IMR-90 (cell line): ENCODE results near the gene CITED4. TPM values are rescaled to one million over a fixed set of nuclear protein-coding genes. Genes with fewer than 3 reads are reported as not detected.

ENCODE experiments used
- ATAC-seq: fragments of 200-7000 bp; cut with Tn5 transposase; 2 replicates; pipeline ENCODE4 v1.9.1; 2020; ENCODE audit warnings: low read depth, mild to moderate bottlenecking, moderate library complexity
- BruUV-seq: library from RNA; stranded (reverse); fragments of 400-500 nt; replicated peaks from 2 replicates; lab custom pipeline; 2021; lab: Mats Ljungman, UMichigan
- CTCF ChIA-PET: fragments of 300-600 bp; formaldehyde crosslinking; extraction: SDS; loops from one replicate; lab custom pipeline; 2021; ENCODE audit warnings: antibody characterized with exemption; lab: Yijun Ruan, JAX
- POLR2A ChIA-PET: fragments of 300-600 bp; sonication (Branson Sonifier 250); formaldehyde crosslinking; loops from one replicate; lab custom pipeline; 2022; ENCODE audit warnings: antibody characterized with exemption; ENCODE audit not compliant: unreplicated experiment; lab: Charles Lee
- DNase-seq: peaks from one replicate; pipeline ENCODE4 v3.0.0; 2013
- H2AFZ ChIP-seq: replicated peaks from 2 replicates; pipeline ENCODE3; 2013; ENCODE audit warnings: low read length, mild to moderate bottlenecking; ENCODE audit not compliant: poor library complexity
- H2AK5ac ChIP-seq: 2 replicates; pipeline ENCODE4 v1.6.1; 2013; ENCODE audit warnings: low read depth, low read length, inconsistent platforms
- H2AK9ac ChIP-seq: replicated peaks from 2 replicates; pipeline ENCODE3; 2013; ENCODE audit warnings: mild to moderate bottlenecking, low read depth, low read length, moderate library complexity; ENCODE audit not compliant: poor library complexity
- H2BK120ac ChIP-seq: 2 replicates; pipeline ENCODE4 v1.6.1; 2013; ENCODE audit warnings: low read depth, low read length, inconsistent platforms
- H2BK15ac ChIP-seq: 3 replicates; pipeline ENCODE4 v1.6.1; 2013; ENCODE audit warnings: low read depth, low read length, inconsistent platforms
- H2BK20ac ChIP-seq: 2 replicates; pipeline ENCODE4 v1.6.1; 2013; ENCODE audit warnings: low read depth, mild to moderate bottlenecking, inconsistent platforms, low read length, moderate library complexity
- H2BK5ac ChIP-seq: 2 replicates; pipeline ENCODE4 v1.6.1; 2013; ENCODE audit warnings: mild to moderate bottlenecking, low read depth, low read length, inconsistent platforms; ENCODE audit not compliant: poor library complexity, severe bottlenecking
- H3K14ac ChIP-seq: replicated peaks from 2 replicates; pipeline ENCODE4 v1.6.1; 2013; ENCODE audit warnings: low read depth, low read length, inconsistent platforms
- H3K18ac ChIP-seq: 2 replicates; pipeline ENCODE4 v1.6.1; 2013; ENCODE audit warnings: low read depth, low read length, control low read depth
- H3K23ac ChIP-seq: 2 replicates; pipeline ENCODE4 v1.6.1; 2013; ENCODE audit warnings: low read depth, low read length, inconsistent platforms
- H3K27ac ChIP-seq: 2 replicates; pipeline ENCODE4 v1.5.1; 2013; ENCODE audit warnings: mild to moderate bottlenecking, control low read depth, low read length; ENCODE audit not compliant: insufficient read depth
- H3K27me3 ChIP-seq: 2 replicates; pipeline ENCODE4 v1.6.1; 2013; ENCODE audit warnings: low read length; ENCODE audit not compliant: control insufficient read depth, insufficient read depth
- H3K36me3 ChIP-seq: 2 replicates; pipeline ENCODE4 v1.6.1; 2013; ENCODE audit warnings: low read length, mixed read lengths; ENCODE audit not compliant: control insufficient read depth, insufficient read depth
- H3K4ac ChIP-seq: 2 replicates; pipeline ENCODE4 v1.6.1; 2013; ENCODE audit warnings: low read depth, low read length, inconsistent platforms
- H3K4me1 ChIP-seq: 2 replicates; pipeline ENCODE4 v1.6.1; 2013; ENCODE audit warnings: low read length, mixed read lengths; ENCODE audit not compliant: control insufficient read depth, insufficient read depth
- H3K4me2 ChIP-seq: 2 replicates; pipeline ENCODE4 v1.6.1; 2013; ENCODE audit warnings: low read depth, mild to moderate bottlenecking, control low read depth, low read length, moderate library complexity
- H3K4me3 ChIP-seq: 2 replicates; pipeline ENCODE4 v1.5.1; 2013; ENCODE audit warnings: low read depth, mild to moderate bottlenecking, control low read depth, low read length, moderate library complexity; ENCODE audit not compliant: insufficient read depth
- H3K56ac ChIP-seq: 2 replicates; pipeline ENCODE4 v1.6.1; 2013; ENCODE audit warnings: low read length, inconsistent platforms; ENCODE audit not compliant: insufficient read depth; ENCODE audit errors: extremely low read depth
- H3K79me1 ChIP-seq, 2 experiments: 2 replicates each; pipeline ENCODE4 v1.6.1; 2013; ENCODE audit warnings: low read length in 2 of 2, inconsistent platforms in 1 of 2, low read depth in 1 of 2
- H3K9ac ChIP-seq: 2 replicates; pipeline ENCODE4 v1.6.1; 2013; ENCODE audit warnings: low read depth, low read length, control low read depth
- H3K9me1 ChIP-seq: 2 replicates; pipeline ENCODE4 v1.6.1; 2013; ENCODE audit warnings: low read length, inconsistent platforms; ENCODE audit not compliant: insufficient read depth
- H3K9me3 ChIP-seq: 2 replicates; pipeline ENCODE4 v1.6.1; 2013; ENCODE audit warnings: low read length; ENCODE audit not compliant: control insufficient read depth, insufficient read depth
- H4K20me1 ChIP-seq: 2 replicates; pipeline ENCODE4 v1.6.1; 2013; ENCODE audit warnings: low read length, inconsistent platforms; ENCODE audit not compliant: insufficient read depth
- H4K5ac ChIP-seq: 2 replicates; pipeline ENCODE4 v1.6.1; 2013; ENCODE audit warnings: mild to moderate bottlenecking, low read depth, low read length, control low read depth
- H4K8ac ChIP-seq, 2 experiments: 2 replicates each; pipeline ENCODE4 v1.6.1; 2013; ENCODE audit warnings: low read depth in 2 of 2, low read length in 2 of 2, control low read depth in 1 of 2, inconsistent platforms in 1 of 2
- H4K91ac ChIP-seq: 2 replicates; pipeline ENCODE4 v1.6.1; 2013; ENCODE audit warnings: low read depth, low read length, inconsistent platforms; ENCODE audit not compliant: insufficient read depth
- CHD1 ChIP-seq: IDR thresholded peaks from 2 replicates; pipeline ENCODE4 v1.6.1; 2012; ENCODE audit warnings: low read depth, low read length, improper control_type of control experiment
- MAFK ChIP-seq: IDR thresholded peaks from 2 replicates; pipeline ENCODE4 v1.6.1; 2012; ENCODE audit warnings: low read depth, low read length, improper control_type of control experiment
- MAZ ChIP-seq: IDR thresholded peaks from 2 replicates; pipeline ENCODE4 v1.6.1; 2012; ENCODE audit warnings: low read depth, mild to moderate bottlenecking, low read length, improper control_type of control experiment, moderate library complexity, borderline replicate concordance
- NFE2L2 ChIP-seq: fragments of 150-350 bp; IDR thresholded peaks from 2 replicates; pipeline ENCODE4 v1.6.1; 2016; ENCODE audit warnings: low read depth, mild to moderate bottlenecking, low read length
- POLR2A ChIP-seq: IDR thresholded peaks from 2 replicates; pipeline ENCODE4 v1.6.1; 2012; ENCODE audit warnings: mild to moderate bottlenecking, low read depth, low read length
- RCOR1 ChIP-seq: IDR thresholded peaks from 2 replicates; pipeline ENCODE4 v1.6.1; 2012; ENCODE audit warnings: mild to moderate bottlenecking, low read length, improper control_type of control experiment; ENCODE audit not compliant: insufficient replicate concordance
- WGBS, 2 experiments: methylation state at CpG; one replicate each; pipeline versions ENCODE4 v1.1.5 to v1.1.7; 2013; ENCODE audit warnings: missing lambda C conversion rate in 2 of 2; ENCODE audit not compliant: insufficient read length in 1 of 2; ENCODE audit errors: extremely low coverage in 2 of 2; 5-methylcytosine and 5-hydroxymethylcytosine counted together
- dilution Hi-C: fragments of 300-500 bp; cut with HindIII; formaldehyde crosslinking; loops from one replicate; pipeline ENCODE4 v1.14.3; 2018; ENCODE audit warnings: low sequenced_read_pairs; ENCODE audit not compliant: unreplicated experiment
- in situ Hi-C: fragments of 300-500 bp; cut with MboI; formaldehyde crosslinking; loops from 3 replicates; pipeline ENCODE4 v1.14.3; 2019; ENCODE audit warnings: low sequenced_read_pairs, inconsistent platforms, mixed read lengths
- intact Hi-C: fragments of 100-400 bp; cut with micrococcal nuclease; formaldehyde crosslinking; loops from 2 replicates; pipeline ENCODE4 v1.10.0; 2022
- polyA plus RNA-seq, 3 experiments: library from polyadenylated mRNA; depleted of rRNA; stranded (reverse); fragments of >200 nt; gene quantifications; 2 replicates each; pipeline ENCODE4 v1.2.3, GENCODE V29; 2012; ENCODE audit warnings: low replicate concordance in 1 of 3
- total RNA-seq: library from RNA; depleted of rRNA; stranded (reverse); fragments of >200 nt; gene quantifications from 2 replicates; pipeline ENCODE4 v1.2.3, GENCODE V29; 2012
- TF ChIP-seq, protein P1 (sequence below): fragments of 150-350 bp; IDR thresholded peaks from 2 replicates; pipeline ENCODE4 v1.6.1; 2017; ENCODE audit warnings: mild to moderate bottlenecking, antibody characterized with exemption, low read length, low read depth

CITED4 gene
- total and polyA plus RNA-seq, 2 of the 4 experiments (the other 2 are of a cell fraction), result under 0.01 to 1.6 TPM

DNA sequence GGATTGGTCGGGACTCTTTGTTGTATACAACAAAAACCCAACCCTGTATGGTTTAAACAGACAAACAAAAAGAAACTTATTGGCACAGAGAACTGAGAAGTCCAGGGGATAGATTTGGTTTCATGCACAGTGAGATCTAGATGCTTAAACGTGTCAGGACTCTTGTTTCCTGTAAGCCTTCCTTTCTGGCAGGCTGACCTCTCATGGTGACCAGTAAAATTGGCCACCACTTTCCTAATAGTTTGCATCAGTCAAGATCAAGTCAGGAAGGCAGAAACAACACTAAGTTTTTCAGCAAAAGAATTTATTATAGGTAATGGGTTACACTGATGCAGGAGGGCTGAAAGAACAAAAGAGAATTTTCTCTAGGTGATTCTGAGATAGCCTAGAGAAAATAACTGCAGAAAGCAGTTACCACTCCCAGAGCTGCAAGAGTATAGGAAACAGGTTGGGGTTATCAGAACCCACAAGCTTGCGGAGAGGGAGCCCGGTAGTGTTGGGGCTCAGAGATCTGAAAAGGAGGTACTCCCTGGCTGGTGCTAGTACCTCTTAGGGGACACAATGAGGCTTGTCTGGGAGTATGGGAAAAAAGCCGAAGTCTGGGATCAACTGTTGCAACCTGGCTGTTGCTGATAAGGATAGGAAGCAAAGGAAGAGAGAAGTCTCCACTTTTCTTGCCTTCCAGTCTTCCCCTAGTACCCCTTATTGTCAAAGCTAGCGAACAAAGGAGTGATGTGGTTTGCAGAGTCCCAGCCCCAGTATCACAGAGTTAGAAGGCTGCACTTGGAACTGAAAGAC lies 21.4 kb downstream of the CITED4 start:
- no peak for DNase-seq
- no peak overlapping the region for H3K23ac ChIP-seq
- no peaks in the 10 kb centered on the region for H3K79me1 ChIP-seq
- peaks cover 29% of the 10 kb centered on the region for H3K27me3 ChIP-seq
- H3K9me3 ChIP-seq, result peaks cover 12% of the 10 kb centered on the region
- H3K27ac ChIP-seq, result no peak overlapping the region
- H2BK15ac ChIP-seq, result no peak overlapping the region
- no peaks in the 10 kb centered on the region for H3K4me1 ChIP-seq
- intact Hi-C loops (no loop called here), dilution Hi-C loops (no loop called here), in situ Hi-C loops (loop anchor here (10.0 kb wide), 1 partner anchor 216 kb away; no protein-coding TSS in a partner anchor)
- TF ChIP-seq MAFK, result no peak
- TF ChIP-seq, protein P1, sequence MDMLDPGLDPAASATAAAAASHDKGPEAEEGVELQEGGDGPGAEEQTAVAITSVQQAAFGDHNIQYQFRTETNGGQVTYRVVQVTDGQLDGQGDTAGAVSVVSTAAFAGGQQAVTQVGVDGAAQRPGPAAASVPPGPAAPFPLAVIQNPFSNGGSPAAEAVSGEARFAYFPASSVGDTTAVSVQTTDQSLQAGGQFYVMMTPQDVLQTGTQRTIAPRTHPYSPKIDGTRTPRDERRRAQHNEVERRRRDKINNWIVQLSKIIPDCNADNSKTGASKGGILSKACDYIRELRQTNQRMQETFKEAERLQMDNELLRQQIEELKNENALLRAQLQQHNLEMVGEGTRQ, result no peak
- TF ChIP-seq POLR2A, result no peak
- no peak for TF ChIP-seq RCOR1
- no peak for TF ChIP-seq CHD1
- no peak for TF ChIP-seq MAZ
- no peak for TF ChIP-seq NFE2L2
- no peaks in the 10 kb centered on the region; the same call in 1 of the 2 replicates for H4K20me1 ChIP-seq
- no peak overlapping the region for H3K18ac ChIP-seq
- H2BK120ac ChIP-seq, result no peak overlapping the region
- H3K4me2 ChIP-seq, result no peak overlapping the region
- no peaks in the 10 kb centered on the region for H3K9me1 ChIP-seq
- WGBS, 2 experiments, result 80% methylated on average over 1 of the region's 6 CpGs; no CpG with 5 or more reads in 1 of the 2 experiments
- no peaks in the 10 kb centered on the region for H3K36me3 ChIP-seq
- H4K91ac ChIP-seq, result no peak overlapping the region
- H4K5ac ChIP-seq, result no peak overlapping the region
- no TSS peak for BruUV-seq
- no peak overlapping the region for H3K56ac ChIP-seq
- no peak overlapping the region for H2AK9ac ChIP-seq
- H3K4ac ChIP-seq, result no peak overlapping the region
- H2AFZ ChIP-seq, result no peak overlapping the region
- H2BK5ac ChIP-seq, result no peak overlapping the region
- no peak for ATAC-seq
- H3K9ac ChIP-seq, result no peak overlapping the region
- CTCF ChIA-PET, result no interaction called here
- no peak overlapping the region for H3K4me3 ChIP-seq
- no peak overlapping the region for H2AK5ac ChIP-seq
- H4K8ac ChIP-seq, result no peak overlapping the region
- no peak overlapping the region for H3K14ac ChIP-seq
- POLR2A ChIA-PET, result no interaction called here
- H2BK20ac ChIP-seq, result no peak overlapping the region
